Thoracic aorta (tissue), 2 donors: ENCODE results near the gene HOXC11. TPM values are rescaled to one million over a fixed set of nuclear protein-coding genes. Genes with fewer than 3 reads are reported as not detected.

Experiments used
- ATAC-seq: fragments of 150-250 bp; one replicate; pipeline ENCODE4 v1.8.0; 2017; ENCODE audit warnings: low read depth; ENCODE audit not compliant: insufficient number of reproducible peaks, low FRiP score
- DNase-seq: peaks from one replicate; pipeline ENCODE4 v3.0.0-alpha.2; 2020; ENCODE audit warnings: low spot score
- H3K27ac ChIP-seq, 2 donors: fragments of 200-600 bp; sonication (generic); 1 replicate in 1 of 2; 2 replicates in 1 of 2; pipeline ENCODE4 v1.5.1; 2016; ENCODE audit warnings: mild to moderate bottlenecking in 2 of 2, moderate library complexity in 2 of 2
- H3K27me3 ChIP-seq: fragments of 200-600 bp; sonication (generic); replicated peaks from 2 replicates; pipeline ENCODE4 v1.6.0; 2016; ENCODE audit warnings: mild to moderate bottlenecking; ENCODE audit not compliant: insufficient read depth
- H3K36me3 ChIP-seq: fragments of 200-600 bp; sonication (generic); one replicate; pipeline ENCODE4 v1.5.1; 2016
- H3K4me1 ChIP-seq, 2 donors: fragments of 200-600 bp; sonication (generic); 1 replicate in 1 of 2; 2 replicates in 1 of 2; pipeline versions ENCODE4 v1.5.1 to v1.6.0; 2016; ENCODE audit warnings: low read depth in 2 of 2, mild to moderate bottlenecking in 1 of 2; ENCODE audit not compliant: control insufficient read depth in 1 of 2
- H3K4me3 ChIP-seq: fragments of 200-600 bp; sonication (generic); 2 replicates; pipeline ENCODE4 v1.5.1; 2016; ENCODE audit warnings: mild to moderate bottlenecking
- H3K9me3 ChIP-seq: fragments of 200-600 bp; sonication (generic); 2 replicates; pipeline ENCODE4 v1.5.1; 2016
- total RNA-seq, 2 donors: library from RNA; depleted of rRNA; stranded (reverse); fragments of >200 nt; gene quantifications; one replicate each; pipeline versions ENCODE4 v1.1.0 to v1.2.3, GENCODE V29; 2016
- TF ChIP-seq, protein P1 (sequence below): fragments of 200-600 bp; sonication (generic); IDR thresholded peaks from one replicate; pipeline ENCODE4 v1.5.1; 2019; ENCODE audit warnings: antibody characterized with exemption

The HOXC11 gene
- total RNA-seq, 2 donors from 2014 or later = not detected

DNA sequence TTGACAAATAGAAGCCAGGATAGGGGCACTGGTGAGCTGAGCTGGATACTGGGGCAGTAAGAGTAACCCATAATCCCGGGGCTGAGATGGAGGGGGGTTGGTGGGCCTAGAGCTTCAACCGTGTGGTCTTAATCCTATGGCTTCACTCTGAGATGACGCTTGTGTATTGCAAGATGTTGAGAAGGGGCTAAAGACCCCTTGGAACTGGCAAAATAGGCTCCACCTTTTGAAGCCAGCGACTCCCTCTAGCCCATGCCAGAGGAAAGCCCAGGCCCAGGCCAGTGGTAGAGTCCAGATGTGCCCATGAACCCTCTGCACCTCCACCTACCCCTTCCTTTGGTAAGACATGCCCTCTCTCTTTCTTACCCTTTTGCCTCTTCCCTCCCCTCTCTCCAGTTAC is 13.6 kb upstream of the HOXC11 start:
- H3K27me3 ChIP-seq = peaks cover 47% of the 10 kb centered on the region
- H3K36me3 ChIP-seq = no peaks in the 10 kb centered on the region
- no peak overlapping the region for H3K27ac ChIP-seq
- TF ChIP-seq, protein P1, sequence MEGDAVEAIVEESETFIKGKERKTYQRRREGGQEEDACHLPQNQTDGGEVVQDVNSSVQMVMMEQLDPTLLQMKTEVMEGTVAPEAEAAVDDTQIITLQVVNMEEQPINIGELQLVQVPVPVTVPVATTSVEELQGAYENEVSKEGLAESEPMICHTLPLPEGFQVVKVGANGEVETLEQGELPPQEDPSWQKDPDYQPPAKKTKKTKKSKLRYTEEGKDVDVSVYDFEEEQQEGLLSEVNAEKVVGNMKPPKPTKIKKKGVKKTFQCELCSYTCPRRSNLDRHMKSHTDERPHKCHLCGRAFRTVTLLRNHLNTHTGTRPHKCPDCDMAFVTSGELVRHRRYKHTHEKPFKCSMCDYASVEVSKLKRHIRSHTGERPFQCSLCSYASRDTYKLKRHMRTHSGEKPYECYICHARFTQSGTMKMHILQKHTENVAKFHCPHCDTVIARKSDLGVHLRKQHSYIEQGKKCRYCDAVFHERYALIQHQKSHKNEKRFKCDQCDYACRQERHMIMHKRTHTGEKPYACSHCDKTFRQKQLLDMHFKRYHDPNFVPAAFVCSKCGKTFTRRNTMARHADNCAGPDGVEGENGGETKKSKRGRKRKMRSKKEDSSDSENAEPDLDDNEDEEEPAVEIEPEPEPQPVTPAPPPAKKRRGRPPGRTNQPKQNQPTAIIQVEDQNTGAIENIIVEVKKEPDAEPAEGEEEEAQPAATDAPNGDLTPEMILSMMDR = no peak
- H3K9me3 ChIP-seq = no peaks in the 10 kb centered on the region
- H3K4me1 ChIP-seq = peaks cover 0 to 11% of the 10 kb centered on the region in 2 donors
- no peak for ATAC-seq
- DNase-seq = no peak
- H3K4me3 ChIP-seq = no peak overlapping the region

DNA sequence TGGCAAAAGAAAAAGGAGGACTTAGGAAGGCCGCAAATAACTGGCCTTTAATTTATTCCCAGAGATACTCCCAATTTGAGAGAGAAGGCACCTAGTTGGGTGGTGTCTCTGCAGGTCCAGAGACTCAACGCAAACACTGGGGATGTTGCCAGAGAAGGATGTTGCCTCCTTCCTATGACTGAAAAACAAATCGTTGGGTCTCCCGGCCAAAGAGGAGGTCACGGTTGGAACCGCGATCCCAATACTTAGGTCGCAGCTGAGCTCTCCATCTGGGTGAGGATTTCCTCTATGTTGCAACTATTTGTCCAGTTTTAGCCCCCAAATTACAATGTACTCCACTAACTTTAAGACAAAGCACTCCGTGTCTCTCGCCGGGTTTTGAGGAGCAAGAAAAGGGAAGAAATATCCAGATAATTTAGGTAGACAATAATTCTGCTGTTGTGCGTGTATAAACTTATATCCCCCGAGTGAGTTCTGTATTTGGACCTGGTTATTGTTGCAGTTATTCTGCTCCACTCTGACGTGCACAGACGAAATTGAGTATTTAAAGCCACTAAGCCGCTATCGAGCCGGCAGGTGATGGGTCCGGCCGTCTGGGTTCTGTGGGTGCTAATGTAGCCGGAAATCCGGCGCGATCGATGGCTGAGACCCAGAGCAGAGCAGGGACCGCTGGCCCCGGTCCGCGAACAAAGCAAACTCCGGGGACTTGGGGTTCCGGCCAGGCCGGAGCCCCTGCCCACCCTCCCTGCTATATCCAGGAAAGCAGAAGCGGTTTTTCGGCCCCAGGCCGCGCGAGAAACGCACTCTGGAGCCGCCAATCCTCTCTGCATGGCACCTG is 12.5 kb upstream of the HOXC11 start:
- TF ChIP-seq, protein P1 = no peak
- ATAC-seq = no peak
- Histone ChIP-seq H3K36me3 (no peaks in the 10 kb centered on the region), H3K27ac (no peak overlapping the region), H3K4me1 (peaks cover 0 to 8% of the 10 kb centered on the region in 2 donors), H3K9me3 (no peaks in the 10 kb centered on the region), H3K27me3 (peaks cover 44% of the 10 kb centered on the region), H3K4me3 (no peak overlapping the region)
- DNase-seq = no peak

DNA sequence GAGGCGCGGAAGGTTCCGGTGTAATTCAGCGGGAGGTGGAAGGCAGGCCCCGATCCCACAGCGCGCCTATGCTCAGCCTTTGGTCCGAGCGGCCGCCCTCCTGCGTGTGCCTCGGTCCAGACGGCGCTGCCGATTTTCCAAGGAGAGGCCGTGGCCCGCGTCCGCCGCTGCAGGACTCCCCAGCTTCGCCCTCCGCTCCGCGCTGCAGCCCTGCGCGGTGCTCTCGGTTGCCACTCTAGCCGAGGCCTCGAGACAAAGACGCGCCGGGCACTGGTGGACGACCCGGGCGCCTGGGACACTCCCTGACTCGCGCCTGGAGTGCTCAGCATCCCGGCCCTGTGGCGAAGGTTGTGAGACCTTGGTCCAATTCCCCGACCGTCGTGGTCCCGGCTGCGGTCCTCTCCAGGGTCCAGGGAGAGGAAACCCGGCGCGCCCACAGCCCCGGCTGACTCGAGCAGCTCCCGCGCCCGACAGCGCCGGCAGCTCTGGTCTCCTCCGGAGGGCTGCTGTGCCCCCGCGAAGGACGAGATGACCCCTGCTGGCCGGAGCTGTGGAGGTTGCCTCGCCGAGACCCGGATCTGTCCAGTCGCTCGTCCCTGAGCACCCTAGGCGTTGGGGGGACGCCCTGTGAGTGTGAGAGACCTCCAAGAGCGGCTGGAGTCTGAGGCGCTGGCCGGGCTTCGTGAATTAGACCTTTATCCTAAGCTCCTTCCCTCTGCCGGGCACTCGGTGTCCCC is 11.7 kb upstream of the HOXC11 start:
- Histone ChIP-seq H3K27me3 (peaks cover 44% of the 10 kb centered on the region), H3K4me3 (no peak overlapping the region), H3K36me3 (no peaks in the 10 kb centered on the region), H3K4me1 (peaks cover 0 to 8% of the 10 kb centered on the region in 2 donors), H3K9me3 (no peaks in the 10 kb centered on the region), H3K27ac (peak overlapping the region in 1 of 2 donors; percentile 6)
- DNase-seq (no peak), ATAC-seq (no peak)
- TF ChIP-seq, protein P1 = no peak

DNA sequence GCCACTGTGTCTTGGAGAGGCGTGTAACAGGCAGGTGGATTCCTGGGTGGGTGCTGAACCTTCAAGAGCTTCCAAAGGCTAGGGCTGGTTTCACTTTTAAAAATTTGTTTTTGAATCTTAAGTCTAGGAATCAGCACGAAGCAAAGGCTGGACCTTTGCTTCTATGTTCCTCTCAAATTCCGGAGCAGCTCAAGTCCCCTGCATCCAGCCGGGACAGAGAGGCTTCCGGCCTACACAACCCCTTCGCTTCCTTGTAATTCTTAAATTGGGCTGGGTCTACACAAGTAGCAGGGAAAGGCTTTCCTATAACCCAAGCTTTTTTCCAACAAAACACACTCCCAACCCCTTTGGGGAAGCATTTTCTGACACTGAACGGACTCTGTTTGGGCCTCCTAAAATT is 9.9 kb upstream of the HOXC11 start:
- Histone ChIP-seq H3K27me3 (peaks cover 44% of the 10 kb centered on the region), H3K36me3 (no peaks in the 10 kb centered on the region), H3K4me3 (no peak overlapping the region), H3K9me3 (no peaks in the 10 kb centered on the region), H3K27ac (no peak overlapping the region), H3K4me1 (peaks cover 0 to 8% of the 10 kb centered on the region in 2 donors)
- no peak for ATAC-seq
- no peak for DNase-seq
- TF ChIP-seq, protein P1 = no peak
